H1 (cell line): ENCODE results near the gene PDLIM4. TPM values are rescaled to one million over a fixed set of nuclear protein-coding genes. Genes with fewer than 3 reads are reported as not detected.

Source experiments
- KDM1A ChIP-seq: fragments of 200-600, 300-600 bp; sonication (generic); IDR thresholded peaks from 2 replicates; pipeline ENCODE4 v1.7.1; 2016; ENCODE audit warnings: mild to moderate bottlenecking, low read length, borderline replicate concordance
- POU5F1 ChIP-seq: IDR thresholded peaks from 2 replicates; pipeline ENCODE4 v1.6.1; 2011; ENCODE audit warnings: low read depth, mild to moderate bottlenecking, low read length, moderate library complexity
- RXRA ChIP-seq: IDR thresholded peaks from 2 replicates; pipeline ENCODE4 v1.6.1; 2011; ENCODE audit warnings: low read depth, mild to moderate bottlenecking, low read length, moderate library complexity; ENCODE audit not compliant: insufficient read depth
- TAF7 ChIP-seq: optimal IDR thresholded peaks from 2 replicates; pipeline ENCODE3; 2011; ENCODE audit warnings: low read depth, mild to moderate bottlenecking, inconsistent platforms, low read length, moderate library complexity, borderline replicate concordance
- YY1 ChIP-seq: IDR thresholded peaks from 2 replicates; pipeline ENCODE4 v1.6.1; 2011; ENCODE audit warnings: low read depth, mild to moderate bottlenecking, low read length
- polyA plus RNA-seq, 7 experiments: library from polyadenylated mRNA; depleted of rRNA in 3 of 7; stranded (reverse) in 5 of 7; unstranded in 2 of 7; fragments of >200 nt in 5 of 7; fragments of 200-250 nt in 2 of 7; gene quantifications; 1 replicate in 5 of 7; 2 replicates in 1 of 7; 4 replicates in 1 of 7; pipeline versions ENCODE4 v1.2.1 to v1.2.3, GENCODE V29; 2011 to 2013; ENCODE audit warnings: missing spikeins in 2 of 7, mixed read lengths in 2 of 7
- total RNA-seq: library from RNA; stranded (reverse); fragmentation: NEBNext Ultra II Directional; extraction: Animal tissue kit (Norgen Biotek cat#: 25700); gene quantifications from 2 replicates; pipeline ENCODE4 v1.2.1, GENCODE V29; 2021

Gene PDLIM4
- total and polyA plus RNA-seq, 2 of the 8 experiments (the other 6 are each of a cell fraction or from before 2014, with no cell fraction given) = 10.7 to 29.1 TPM

DNA sequence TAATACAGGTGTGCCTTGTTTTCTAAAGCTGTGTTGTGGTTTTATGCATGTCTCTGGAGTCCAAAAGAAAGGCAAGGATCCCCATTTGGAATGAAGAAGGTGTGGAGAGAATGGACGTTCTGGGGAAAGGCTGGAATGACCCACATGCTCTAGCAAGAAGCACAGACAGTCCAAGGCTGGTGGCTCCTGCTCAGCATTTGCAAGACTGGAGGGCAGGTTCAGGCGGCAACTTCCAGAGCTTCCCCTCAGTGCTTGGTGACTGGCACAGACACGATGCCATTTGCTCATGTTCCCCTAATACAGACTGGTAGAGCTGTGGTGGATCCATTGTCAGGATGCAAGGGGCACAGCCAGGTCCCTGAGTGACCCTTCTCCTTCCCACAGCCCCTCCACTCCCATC, 44.9 kb downstream of the PDLIM4 start (continued):
- no peak for TF ChIP-seq TAF7
- no peak for TF ChIP-seq RXRA
- TF ChIP-seq POU5F1 = no peak
- no peak for TF ChIP-seq YY1
- TF ChIP-seq KDM1A = no peak
